ENCODE data around the gene ERP44.

Gene ERP44

GRCh38 chr9:99948896-99949295 lies 149.9 kb downstream of the ERP44 start:
- no peaks in the 10 kb centered on the region for H3K36me3 ChIP-seq (ENCODE audit: insufficient read depth)
- H3K27ac ChIP-seq: no peak overlapping the region
- no peak overlapping the region for H3K9ac ChIP-seq
- H3K27me3 ChIP-seq (ENCODE audit: insufficient read depth, low read depth): no peaks in the 10 kb centered on the region
- no peak overlapping the region for H2AFZ ChIP-seq (ENCODE audit: low read depth)
- no peaks in the 10 kb centered on the region for H3K79me2 ChIP-seq (ENCODE audit: insufficient read depth, low read depth)
- H3K4me1 ChIP-seq (ENCODE audit: low read depth, poor library complexity, severe bottlenecking): no peaks in the 10 kb centered on the region
- no peak for TF ChIP-seq CTCF (conservative IDR thresholded peaks at IDR 0.05; ENCODE audit: low read depth, low read length)
- no peak overlapping the region for H3K4me2 ChIP-seq
- no peak overlapping the region for H3K4me3 ChIP-seq (IDR thresholded peaks at IDR 0.05; ENCODE audit: insufficient read depth, low read depth, low read length)
- no peaks in the 10 kb centered on the region for H4K20me1 ChIP-seq (ENCODE audit: insufficient read depth)

GRCh38 chr9:99948482-99948881 lies 150.3 kb downstream of the ERP44 start:
- H3K36me3 ChIP-seq (ENCODE audit: insufficient read depth): no peaks in the 10 kb centered on the region
- H3K4me1 ChIP-seq (ENCODE audit: low read depth, poor library complexity, severe bottlenecking): no peaks in the 10 kb centered on the region
- H4K20me1 ChIP-seq (ENCODE audit: insufficient read depth): no peaks in the 10 kb centered on the region
- H3K4me3 ChIP-seq (IDR thresholded peaks at IDR 0.05; ENCODE audit: insufficient read depth, low read depth, low read length): no peak overlapping the region
- H3K4me2 ChIP-seq: no peak overlapping the region
- H2AFZ ChIP-seq (ENCODE audit: low read depth): no peak overlapping the region
- no peaks in the 10 kb centered on the region for H3K79me2 ChIP-seq (ENCODE audit: insufficient read depth, low read depth)
- TF ChIP-seq CTCF (conservative IDR thresholded peaks at IDR 0.05; ENCODE audit: low read depth, low read length): no peak
- H3K9ac ChIP-seq: no peak overlapping the region
- H3K27ac ChIP-seq: no peak overlapping the region
- H3K27me3 ChIP-seq (ENCODE audit: insufficient read depth, low read depth): no peaks in the 10 kb centered on the region

GRCh38 chr9:99947395-99947794 lies 151.4 kb downstream of the ERP44 start:
- no peak overlapping the region for H3K4me3 ChIP-seq (IDR thresholded peaks at IDR 0.05; ENCODE audit: insufficient read depth, low read depth, low read length)
- no peak overlapping the region for H3K9ac ChIP-seq
- no peaks in the 10 kb centered on the region for H4K20me1 ChIP-seq (ENCODE audit: insufficient read depth)
- no peaks in the 10 kb centered on the region for H3K27me3 ChIP-seq (ENCODE audit: insufficient read depth, low read depth)
- no peak overlapping the region for H3K4me2 ChIP-seq
- peak; percentile 41; the same call in 1 of the 2 replicates for TF ChIP-seq CTCF (conservative IDR thresholded peaks at IDR 0.05; ENCODE audit: low read depth, low read length)
- H3K27ac ChIP-seq: no peak overlapping the region
- H3K79me2 ChIP-seq (ENCODE audit: insufficient read depth, low read depth): no peaks in the 10 kb centered on the region
- no peak overlapping the region for H2AFZ ChIP-seq (ENCODE audit: low read depth)
- H3K36me3 ChIP-seq (ENCODE audit: insufficient read depth): no peaks in the 10 kb centered on the region
- H3K4me1 ChIP-seq (ENCODE audit: low read depth, poor library complexity, severe bottlenecking): no peaks in the 10 kb centered on the region

- no peak for TF ChIP-seq CTCF (conservative IDR thresholded peaks at IDR 0.05; ENCODE audit: low read depth, low read length)
- no peak overlapping the region for H3K4me3 ChIP-seq (IDR thresholded peaks at IDR 0.05; ENCODE audit: insufficient read depth, low read depth, low read length)
- no peaks in the 10 kb centered on the region for H3K27me3 ChIP-seq (ENCODE audit: insufficient read depth, low read depth)
- H3K27ac ChIP-seq: no peak overlapping the region
- no peaks in the 10 kb centered on the region for H4K20me1 ChIP-seq (ENCODE audit: insufficient read depth)
- H3K4me1 ChIP-seq (ENCODE audit: low read depth, poor library complexity, severe bottlenecking): no peaks in the 10 kb centered on the region
- no peak overlapping the region for H3K4me2 ChIP-seq
- H3K79me2 ChIP-seq (ENCODE audit: insufficient read depth, low read depth): no peaks in the 10 kb centered on the region
- H3K9ac ChIP-seq: no peak overlapping the region
- H2AFZ ChIP-seq (ENCODE audit: low read depth): no peak overlapping the region
- no peaks in the 10 kb centered on the region for H3K36me3 ChIP-seq (ENCODE audit: insufficient read depth)
Measured at GRCh38 chr9:99936947-99937587, 161.7 kb downstream of the ERP44 start.
